ENCODE results near the gene MEX3D. TPM values are rescaled to one million over a fixed set of nuclear protein-coding genes. Genes with fewer than 3 reads are reported as not detected.

Gene MEX3D
- total RNA-seq, 4 donors from 2014 or later = 21.6 to 64.4 (median 47.5) TPM

DNA sequence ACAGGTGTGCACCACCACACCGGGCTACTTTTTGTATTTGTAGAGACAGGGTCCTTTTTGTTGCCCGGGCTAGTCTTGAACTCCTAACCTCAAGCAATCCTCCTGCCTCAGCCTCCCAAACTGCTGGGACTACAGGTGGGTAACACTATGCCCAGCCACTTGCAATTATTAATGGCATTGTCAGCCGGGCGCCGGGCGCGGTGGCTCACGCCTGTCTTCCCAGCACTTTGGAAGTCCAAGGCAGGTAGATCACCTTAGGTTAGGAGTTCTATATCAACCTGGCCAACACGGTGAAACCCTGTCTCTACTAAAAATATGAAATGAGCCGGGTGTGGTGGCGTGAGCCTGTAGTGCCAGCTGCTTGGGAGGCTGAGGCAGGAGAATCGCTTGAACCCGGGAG, 2.7 kb upstream of the MEX3D start:
- TF ChIP-seq POLR2A (IDR thresholded peaks at IDR 0.05; ENCODE audit: low read depth) = no peak
- TF ChIP-seq, protein P1, sequence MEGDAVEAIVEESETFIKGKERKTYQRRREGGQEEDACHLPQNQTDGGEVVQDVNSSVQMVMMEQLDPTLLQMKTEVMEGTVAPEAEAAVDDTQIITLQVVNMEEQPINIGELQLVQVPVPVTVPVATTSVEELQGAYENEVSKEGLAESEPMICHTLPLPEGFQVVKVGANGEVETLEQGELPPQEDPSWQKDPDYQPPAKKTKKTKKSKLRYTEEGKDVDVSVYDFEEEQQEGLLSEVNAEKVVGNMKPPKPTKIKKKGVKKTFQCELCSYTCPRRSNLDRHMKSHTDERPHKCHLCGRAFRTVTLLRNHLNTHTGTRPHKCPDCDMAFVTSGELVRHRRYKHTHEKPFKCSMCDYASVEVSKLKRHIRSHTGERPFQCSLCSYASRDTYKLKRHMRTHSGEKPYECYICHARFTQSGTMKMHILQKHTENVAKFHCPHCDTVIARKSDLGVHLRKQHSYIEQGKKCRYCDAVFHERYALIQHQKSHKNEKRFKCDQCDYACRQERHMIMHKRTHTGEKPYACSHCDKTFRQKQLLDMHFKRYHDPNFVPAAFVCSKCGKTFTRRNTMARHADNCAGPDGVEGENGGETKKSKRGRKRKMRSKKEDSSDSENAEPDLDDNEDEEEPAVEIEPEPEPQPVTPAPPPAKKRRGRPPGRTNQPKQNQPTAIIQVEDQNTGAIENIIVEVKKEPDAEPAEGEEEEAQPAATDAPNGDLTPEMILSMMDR (IDR thresholded peaks at IDR 0.05) = no peak
- no peak for TF ChIP-seq EP300 (IDR thresholded peaks at IDR 0.05)
- TF ChIP-seq POLR2AphosphoS5 (IDR thresholded peaks at IDR 0.05) = no peak
- no peaks in the 10 kb centered on the region for H3K36me3 ChIP-seq
- no peak for DNase-seq (ENCODE audit: extremely low spot score)
- H3K4me3 ChIP-seq = no peak overlapping the region
- intact Hi-C loops (cut with DNase I) = no loop called here
- WGBS = 96% methylated on average over 11 of the region's 13 CpGs
- no peak overlapping the region for H3K27ac ChIP-seq (replicated peaks in 1 of 4)
- H3K27me3 ChIP-seq = no peaks in the 10 kb centered on the region
- H3K9me3 ChIP-seq = no peaks in the 10 kb centered on the region
- H3K4me1 ChIP-seq = peaks cover 12 to 27% (median 22%) of the 10 kb centered on the region in 4 donors

DNA sequence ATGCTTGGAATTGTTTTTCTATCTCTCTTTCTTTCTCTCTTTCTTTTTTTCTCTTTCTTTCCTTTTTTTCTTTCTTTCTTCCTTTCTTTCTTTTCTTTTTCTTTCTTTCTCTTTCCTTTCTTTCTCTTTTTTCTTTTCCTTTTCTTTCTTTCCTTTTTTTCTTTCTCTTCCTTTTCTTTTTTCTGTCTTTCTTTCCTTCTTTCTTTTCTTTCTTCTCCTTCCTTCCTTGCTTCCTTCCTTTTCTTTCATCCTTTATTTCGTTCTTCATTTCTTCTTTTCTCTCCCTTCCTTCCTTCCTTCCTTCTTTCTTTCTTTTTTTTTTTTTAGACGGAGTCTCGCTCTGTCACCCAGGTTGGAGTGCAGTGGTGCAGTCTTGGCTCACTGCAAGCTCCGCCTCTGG, 1.9 kb upstream of the MEX3D start:
- no peak for DNase-seq (ENCODE audit: extremely low spot score)
- no peaks in the 10 kb centered on the region for H3K9me3 ChIP-seq
- H3K27ac ChIP-seq (replicated peaks in 1 of 4) = no peak overlapping the region
- no peaks in the 10 kb centered on the region for H3K27me3 ChIP-seq
- H3K4me3 ChIP-seq = no peak overlapping the region
- no peak for TF ChIP-seq POLR2A (IDR thresholded peaks at IDR 0.05; ENCODE audit: low read depth)
- TF ChIP-seq, protein P1 (IDR thresholded peaks at IDR 0.05) = no peak
- TF ChIP-seq POLR2AphosphoS5 (IDR thresholded peaks at IDR 0.05) = no peak
- no peak for TF ChIP-seq EP300 (IDR thresholded peaks at IDR 0.05)
- intact Hi-C loops (cut with DNase I) = loop anchor here (5.0 kb wide), 1 partner anchor 32 kb away; no protein-coding TSS in a partner anchor
- no peaks in the 10 kb centered on the region for H3K36me3 ChIP-seq
- 76% methylated on average over 4 of the region's 4 CpGs for WGBS
- H3K4me1 ChIP-seq = peaks cover 12 to 35% (median 27%) of the 10 kb centered on the region in 4 donors

DNA sequence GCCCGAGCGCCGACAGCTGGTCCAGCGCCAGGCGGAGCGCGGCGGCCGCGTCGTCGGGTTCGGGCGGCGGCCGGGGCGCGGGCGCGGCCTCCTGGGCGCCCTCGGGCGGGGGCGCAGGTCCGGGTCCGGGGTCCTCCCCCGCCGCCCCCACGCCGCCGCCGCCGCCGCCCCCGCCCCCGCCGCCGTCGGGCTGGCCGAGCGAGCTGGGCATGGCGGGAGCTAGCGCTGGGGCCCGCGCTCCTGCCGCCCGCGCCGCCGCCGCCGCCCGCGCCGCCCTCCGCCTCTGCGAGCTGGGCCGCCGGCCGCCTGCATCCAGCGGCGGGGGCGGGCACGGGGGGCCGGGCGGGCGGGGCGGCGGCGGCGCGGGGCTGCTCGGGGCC, 287 bp downstream of the MEX3D start:
- H3K27me3 ChIP-seq = no peaks in the 10 kb centered on the region
- WGBS = no CpG with 5 or more reads among the region's 73 CpGs
- peak overlapping the region; percentile 76 to 86 (median 78) for H3K4me3 ChIP-seq
- intact Hi-C loops (cut with DNase I) = loop anchor here (5.0 kb wide), 1 partner anchor 34 kb away; no protein-coding TSS in a partner anchor
- peaks cover 12 to 38% (median 27%) of the 10 kb centered on the region in 4 donors for H3K4me1 ChIP-seq
- peak overlapping the region in 1 of 4 donors; percentile 89 for H3K27ac ChIP-seq (replicated peaks in 1 of 4)
- peaks cover 0 to 3% (median 1%) of the 10 kb centered on the region in 4 donors for H3K36me3 ChIP-seq
- DNase-seq (ENCODE audit: extremely low spot score) = no peak
- no peak for TF ChIP-seq POLR2AphosphoS5 (IDR thresholded peaks at IDR 0.05)
- TF ChIP-seq EP300 (IDR thresholded peaks at IDR 0.05) = no peak
- no peak for TF ChIP-seq POLR2A (IDR thresholded peaks at IDR 0.05; ENCODE audit: low read depth)
- TF ChIP-seq, protein P1 (IDR thresholded peaks at IDR 0.05) = no peak
- H3K9me3 ChIP-seq = no peaks in the 10 kb centered on the region

DNA sequence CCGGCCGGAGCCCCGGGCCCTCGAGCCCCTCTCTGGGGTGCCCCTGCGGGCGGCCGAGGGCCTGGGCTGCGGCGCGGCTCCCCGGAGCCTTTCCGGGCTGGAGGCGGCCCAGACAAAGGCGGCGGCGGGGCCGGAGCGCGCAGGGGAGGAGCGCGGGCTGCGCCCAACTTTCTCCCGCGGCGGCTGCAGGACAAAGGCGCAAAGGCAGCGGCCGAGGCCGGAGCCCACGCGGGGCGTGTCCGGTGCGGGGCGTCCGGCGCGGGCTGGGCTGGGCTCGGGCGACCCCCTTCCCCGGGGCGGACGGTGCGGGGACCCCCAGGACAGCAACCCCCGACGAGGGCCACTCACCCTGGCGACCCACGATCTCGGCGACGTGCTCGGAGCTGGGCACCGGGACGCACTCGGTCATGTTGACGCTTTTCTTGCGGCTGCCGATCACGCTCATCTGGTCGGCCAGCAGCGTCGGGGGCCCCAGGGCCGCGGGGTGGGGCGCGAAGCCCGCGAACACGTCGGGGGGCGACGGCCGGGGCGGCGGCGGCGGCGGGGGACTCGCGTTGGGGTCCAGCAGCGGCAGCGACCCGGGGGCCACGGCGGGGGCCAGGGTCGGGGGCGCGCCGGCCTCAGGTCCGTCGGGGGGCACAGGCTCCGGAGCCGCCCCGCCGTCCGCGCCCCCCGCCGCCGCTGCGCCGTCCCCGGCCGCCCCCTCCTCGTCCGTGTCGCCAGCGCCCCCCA, 843 bp downstream of the MEX3D start:
- no peaks in the 10 kb centered on the region for H3K27me3 ChIP-seq
- H3K9me3 ChIP-seq = no peaks in the 10 kb centered on the region
- peak overlapping the region; percentile 76 to 86 (median 78) for H3K4me3 ChIP-seq
- no peak for DNase-seq (ENCODE audit: extremely low spot score)
- H3K4me1 ChIP-seq = peaks cover 12 to 38% (median 27%) of the 10 kb centered on the region in 4 donors
- peaks cover 0 to 5% (median 1%) of the 10 kb centered on the region in 4 donors for H3K36me3 ChIP-seq
- H3K27ac ChIP-seq (replicated peaks in 1 of 4) = peak overlapping the region; percentile 87 to 91 (median 90)
- intact Hi-C loops (cut with DNase I) = loop anchor here (5.0 kb wide), 1 partner anchor 35 kb away; no protein-coding TSS in a partner anchor
- TF ChIP-seq POLR2A (IDR thresholded peaks at IDR 0.05; ENCODE audit: low read depth) (no peak), POLR2AphosphoS5 (IDR thresholded peaks at IDR 0.05) (no peak), EP300 (IDR thresholded peaks at IDR 0.05) (no peak)
- TF ChIP-seq, protein P1 (IDR thresholded peaks at IDR 0.05) = no peak
- no CpG with 5 or more reads among the region's 108 CpGs for WGBS

All from esophagus muscularis mucosa (tissue), 4 donors.